ENCODE data around the gene FAM234B. TPM values are rescaled to one million over a fixed set of nuclear protein-coding genes. Genes with fewer than 3 reads are reported as not detected.
"Not testable (repeated sequence)": the region's sequence is repeated elsewhere in the genome, so short reads cannot be mapped to it uniquely, and the experiment has no call there.

Gene FAM234B
- total RNA-seq, 1 donor from 2014 or later, result 9.6 TPM

DNA sequence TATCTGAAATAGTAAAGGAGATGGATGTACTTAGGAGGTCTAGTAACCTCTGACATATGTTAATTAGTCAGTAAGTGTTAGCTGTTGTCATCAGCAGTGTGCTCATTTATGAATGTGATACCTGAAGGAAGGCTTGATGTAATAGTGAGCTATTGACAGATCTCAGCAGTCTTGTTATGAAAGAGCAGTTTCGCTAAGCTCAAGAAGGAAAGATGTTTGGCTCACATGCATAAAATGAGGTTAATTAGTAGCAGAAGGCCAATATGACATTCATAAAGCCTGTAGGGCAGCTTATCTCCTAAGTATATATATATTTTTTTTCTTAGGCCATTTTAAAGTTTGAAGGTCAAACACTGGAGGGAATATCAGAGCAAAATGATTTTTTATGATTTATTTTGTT, 2.8 kb downstream of the FAM234B start:
- no peak for DNase-seq
- H3K27ac ChIP-seq, result no peak overlapping the region
- H3K4me3 ChIP-seq, result no peak overlapping the region
- no peaks in the 10 kb centered on the region for H3K9me3 ChIP-seq
- peaks cover 5% of the 10 kb centered on the region for H3K4me1 ChIP-seq
- no peaks in the 10 kb centered on the region for H3K36me3 ChIP-seq
- no peaks in the 10 kb centered on the region for H3K27me3 ChIP-seq
- no peak for ATAC-seq
- intact Hi-C loops (cut with DNase I), result no loop called here
- TF ChIP-seq, protein P1, sequence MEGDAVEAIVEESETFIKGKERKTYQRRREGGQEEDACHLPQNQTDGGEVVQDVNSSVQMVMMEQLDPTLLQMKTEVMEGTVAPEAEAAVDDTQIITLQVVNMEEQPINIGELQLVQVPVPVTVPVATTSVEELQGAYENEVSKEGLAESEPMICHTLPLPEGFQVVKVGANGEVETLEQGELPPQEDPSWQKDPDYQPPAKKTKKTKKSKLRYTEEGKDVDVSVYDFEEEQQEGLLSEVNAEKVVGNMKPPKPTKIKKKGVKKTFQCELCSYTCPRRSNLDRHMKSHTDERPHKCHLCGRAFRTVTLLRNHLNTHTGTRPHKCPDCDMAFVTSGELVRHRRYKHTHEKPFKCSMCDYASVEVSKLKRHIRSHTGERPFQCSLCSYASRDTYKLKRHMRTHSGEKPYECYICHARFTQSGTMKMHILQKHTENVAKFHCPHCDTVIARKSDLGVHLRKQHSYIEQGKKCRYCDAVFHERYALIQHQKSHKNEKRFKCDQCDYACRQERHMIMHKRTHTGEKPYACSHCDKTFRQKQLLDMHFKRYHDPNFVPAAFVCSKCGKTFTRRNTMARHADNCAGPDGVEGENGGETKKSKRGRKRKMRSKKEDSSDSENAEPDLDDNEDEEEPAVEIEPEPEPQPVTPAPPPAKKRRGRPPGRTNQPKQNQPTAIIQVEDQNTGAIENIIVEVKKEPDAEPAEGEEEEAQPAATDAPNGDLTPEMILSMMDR (IDR thresholded peaks at IDR 0.05), result no peak

DNA sequence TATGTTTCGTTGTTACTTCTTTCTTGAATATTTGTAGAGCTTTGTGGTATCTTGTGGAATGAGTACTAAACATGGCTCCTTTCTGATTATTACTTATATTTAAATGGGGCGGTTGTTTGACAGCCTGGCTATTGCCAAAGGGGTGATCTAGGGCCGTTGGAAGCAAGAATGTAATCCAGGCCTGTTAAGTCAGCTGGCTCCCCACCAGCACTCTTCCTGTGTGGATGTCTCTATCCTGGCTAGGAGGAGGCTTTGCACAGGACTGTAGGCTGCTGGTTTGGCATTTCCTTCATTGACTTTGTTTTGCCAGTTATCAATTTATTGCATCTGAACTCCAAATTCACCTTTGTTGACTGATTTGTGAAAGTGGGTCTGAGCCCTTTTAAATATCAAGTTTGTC, 5.6 kb downstream of the FAM234B start:
- no peaks in the 10 kb centered on the region for H3K9me3 ChIP-seq
- DNase-seq (no peak), ATAC-seq (no peak)
- intact Hi-C loops (cut with DNase I), result no loop called here
- TF ChIP-seq, protein P1 (IDR thresholded peaks at IDR 0.05), result no peak
- H3K36me3 ChIP-seq, result no peaks in the 10 kb centered on the region
- H3K27me3 ChIP-seq, result no peaks in the 10 kb centered on the region
- no peak overlapping the region for H3K27ac ChIP-seq
- no peak overlapping the region for H3K4me3 ChIP-seq
- H3K4me1 ChIP-seq, result no peaks in the 10 kb centered on the region

DNA sequence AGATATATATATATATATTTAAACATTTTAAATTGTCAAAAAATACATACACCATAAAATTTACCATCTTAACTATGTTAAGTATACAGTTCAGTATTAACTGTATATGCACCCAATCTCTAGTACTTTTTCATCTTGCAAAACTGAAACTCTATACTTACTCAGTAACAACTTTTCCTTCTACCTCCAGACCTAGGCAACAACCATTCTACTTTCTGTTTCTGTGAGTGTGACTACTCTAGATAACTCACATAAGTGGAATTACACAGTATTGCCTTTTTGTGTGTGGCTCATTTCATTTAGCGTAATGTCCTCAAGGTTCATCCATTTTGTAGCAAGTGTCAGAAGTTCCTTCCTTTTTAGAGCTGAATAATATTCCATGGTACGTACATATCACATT, 8.2 kb downstream of the FAM234B start:
- H3K36me3 ChIP-seq, result no peaks in the 10 kb centered on the region
- no peak overlapping the region for H3K27ac ChIP-seq
- TF ChIP-seq, protein P1 (IDR thresholded peaks at IDR 0.05), result no peak
- no peaks in the 10 kb centered on the region for H3K4me1 ChIP-seq
- DNase-seq, result no peak
- no peaks in the 10 kb centered on the region for H3K9me3 ChIP-seq
- intact Hi-C loops (cut with DNase I), result no loop called here
- H3K27me3 ChIP-seq, result no peaks in the 10 kb centered on the region
- H3K4me3 ChIP-seq, result no peak overlapping the region
- ATAC-seq, result no peak

DNA sequence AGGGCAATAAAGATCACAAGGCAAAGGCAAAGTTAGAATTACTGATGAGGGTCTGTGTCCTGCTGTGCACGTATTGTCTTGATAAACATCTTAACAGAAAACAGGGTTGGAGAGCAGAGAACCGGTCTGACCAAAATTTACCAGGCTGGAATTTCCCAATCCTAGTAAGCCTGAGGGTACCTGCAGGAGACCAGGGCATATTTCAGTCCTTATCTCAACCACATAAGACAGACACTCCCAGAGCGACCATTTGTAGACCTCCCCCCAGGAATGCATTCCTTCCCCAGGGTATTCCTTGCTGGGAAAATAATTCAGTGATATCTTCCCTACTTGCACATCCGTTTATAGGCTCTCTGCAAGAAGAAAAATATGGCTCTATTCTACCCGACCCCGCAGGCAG, 9.4 kb downstream of the FAM234B start:
- ATAC-seq; H3K9me3 ChIP-seq; H3K27ac ChIP-seq; H3K4me3 ChIP-seq; DNase-seq; intact Hi-C loops (cut with DNase I); H3K4me1 ChIP-seq; H3K36me3 ChIP-seq; H3K27me3 ChIP-seq: not testable (repeated sequence)

DNA sequence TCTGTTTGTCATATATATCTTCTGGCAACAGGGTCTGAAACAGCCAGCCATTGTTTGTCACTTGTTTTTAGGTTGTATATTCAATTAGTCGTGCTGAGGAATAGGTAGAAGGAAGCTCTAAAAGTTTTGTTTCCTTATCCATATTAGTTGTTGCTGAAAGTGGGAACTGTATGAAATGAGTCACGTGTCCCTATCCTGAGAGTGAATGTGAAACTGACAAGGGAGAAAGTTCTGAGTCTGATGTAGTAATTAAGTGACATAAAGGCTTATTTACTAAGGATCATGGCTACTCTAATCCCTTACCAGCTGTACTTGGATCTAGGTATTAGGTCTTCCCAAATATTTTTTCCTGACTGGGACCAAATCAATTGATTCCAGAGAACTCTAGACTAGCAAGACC, 16.4 kb downstream of the FAM234B start:
- Histone ChIP-seq H3K27me3 (no peaks in the 10 kb centered on the region), H3K9me3 (no peaks in the 10 kb centered on the region), H3K4me3 (no peak overlapping the region), H3K4me1 (no peaks in the 10 kb centered on the region), H3K36me3 (peaks cover 25% of the 10 kb centered on the region), H3K27ac (no peak overlapping the region)
- DNase-seq, result no peak
- TF ChIP-seq, protein P1 (IDR thresholded peaks at IDR 0.05), result no peak
- ATAC-seq, result peak; percentile 48
- intact Hi-C loops (cut with DNase I), result no loop called here

DNA sequence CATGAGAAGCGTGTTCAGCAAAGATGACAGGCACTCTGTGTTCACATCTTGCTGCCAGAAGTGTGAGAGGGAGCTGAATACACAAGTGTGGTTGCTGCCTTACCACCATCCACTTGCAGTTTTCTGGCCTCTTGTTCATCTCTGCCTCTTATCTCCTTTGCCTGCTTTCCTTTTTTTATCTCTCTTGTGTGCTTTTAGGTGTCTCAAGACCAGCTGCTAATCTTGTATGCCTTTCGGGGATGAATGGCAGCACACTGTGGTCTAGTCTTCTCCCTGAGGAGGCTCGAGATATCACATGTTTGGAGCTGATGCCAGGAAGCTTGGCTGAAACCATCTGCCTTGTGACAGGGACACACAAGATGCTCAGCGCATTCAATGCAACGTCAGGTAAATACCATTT, 17.2 kb downstream of the FAM234B start:
- Histone ChIP-seq H3K27ac (no peak overlapping the region), H3K36me3 (peaks cover 25% of the 10 kb centered on the region)

More for the DNA sequence above, 17.2 kb downstream of the FAM234B start:
- H3K4me1 ChIP-seq, result no peaks in the 10 kb centered on the region
- TF ChIP-seq, protein P1 (IDR thresholded peaks at IDR 0.05), result no peak
- H3K27me3 ChIP-seq, result no peaks in the 10 kb centered on the region
- H3K9me3 ChIP-seq, result no peaks in the 10 kb centered on the region
- no peak for DNase-seq
- H3K4me3 ChIP-seq, result no peak overlapping the region
- intact Hi-C loops (cut with DNase I), result no loop called here
- no peak for ATAC-seq
